Measurements from ENCODE around the gene NLGN1. TPM values are rescaled to one million over a fixed set of nuclear protein-coding genes. Genes with fewer than 3 reads are reported as not detected.

Gene NLGN1
- total and polyA plus RNA-seq, 12 donors: 0.88 to 19.9 (median 12.6) TPM

DNA sequence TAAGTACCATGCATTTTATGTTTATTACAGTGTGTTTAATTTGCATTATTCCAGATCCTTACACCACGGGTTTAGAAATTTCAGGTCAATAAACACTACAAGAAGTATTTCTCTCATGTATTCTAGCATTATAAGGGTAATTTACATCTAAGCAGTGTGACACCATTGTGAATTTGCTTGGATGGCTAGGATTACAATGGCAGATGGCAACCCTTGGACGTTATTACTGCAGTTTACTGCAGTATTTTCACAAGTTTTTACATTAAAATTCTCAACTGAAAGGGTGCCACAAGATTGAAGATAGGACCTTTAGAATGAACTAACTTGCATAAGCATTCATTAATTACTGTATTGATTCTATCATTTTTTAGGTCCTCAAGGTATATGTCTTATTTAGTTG is 538.8 kb downstream of the NLGN1 start:
- no peaks in the 10 kb centered on the region for H3K4me1 ChIP-seq
- DNase-seq: no peak
- TF ChIP-seq, protein P1, sequence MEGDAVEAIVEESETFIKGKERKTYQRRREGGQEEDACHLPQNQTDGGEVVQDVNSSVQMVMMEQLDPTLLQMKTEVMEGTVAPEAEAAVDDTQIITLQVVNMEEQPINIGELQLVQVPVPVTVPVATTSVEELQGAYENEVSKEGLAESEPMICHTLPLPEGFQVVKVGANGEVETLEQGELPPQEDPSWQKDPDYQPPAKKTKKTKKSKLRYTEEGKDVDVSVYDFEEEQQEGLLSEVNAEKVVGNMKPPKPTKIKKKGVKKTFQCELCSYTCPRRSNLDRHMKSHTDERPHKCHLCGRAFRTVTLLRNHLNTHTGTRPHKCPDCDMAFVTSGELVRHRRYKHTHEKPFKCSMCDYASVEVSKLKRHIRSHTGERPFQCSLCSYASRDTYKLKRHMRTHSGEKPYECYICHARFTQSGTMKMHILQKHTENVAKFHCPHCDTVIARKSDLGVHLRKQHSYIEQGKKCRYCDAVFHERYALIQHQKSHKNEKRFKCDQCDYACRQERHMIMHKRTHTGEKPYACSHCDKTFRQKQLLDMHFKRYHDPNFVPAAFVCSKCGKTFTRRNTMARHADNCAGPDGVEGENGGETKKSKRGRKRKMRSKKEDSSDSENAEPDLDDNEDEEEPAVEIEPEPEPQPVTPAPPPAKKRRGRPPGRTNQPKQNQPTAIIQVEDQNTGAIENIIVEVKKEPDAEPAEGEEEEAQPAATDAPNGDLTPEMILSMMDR (IDR thresholded peaks at IDR 0.05): no peak
- H3K27ac ChIP-seq: no peak overlapping the region
- H3K9me3 ChIP-seq: no peaks in the 10 kb centered on the region
- no peak for ATAC-seq
- no peak overlapping the region for H3K4me3 ChIP-seq
- 64 to 83% methylated on average over 2 of the region's 2 CpGs for WGBS, 2 donors
- intact Hi-C loops (cut with DNase I): no loop called here
- H3K36me3 ChIP-seq: no peaks in the 10 kb centered on the region
- no peaks in the 10 kb centered on the region for H3K27me3 ChIP-seq

DNA sequence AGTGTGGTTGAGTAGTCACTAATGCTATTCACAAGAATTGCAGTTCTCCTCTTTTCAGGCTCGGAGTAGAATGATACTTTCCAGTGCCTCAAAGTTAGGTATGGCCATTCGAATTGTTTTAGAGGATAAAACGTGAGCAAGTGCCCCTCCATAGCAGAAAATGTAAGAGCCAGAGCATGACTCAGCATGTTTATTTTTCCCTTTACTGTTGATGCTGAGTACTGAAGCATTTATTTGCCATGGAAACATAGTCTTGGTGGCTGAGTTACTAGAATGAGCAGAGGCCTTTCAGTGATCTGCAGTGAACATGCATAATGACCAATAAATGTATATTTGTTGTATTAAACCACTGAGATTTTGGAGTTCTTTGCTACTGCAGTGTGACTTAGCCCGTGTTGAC is 540.6 kb downstream of the NLGN1 start:
- no peak overlapping the region for H3K4me3 ChIP-seq
- intact Hi-C loops (cut with DNase I): no loop called here
- H3K9me3 ChIP-seq: no peaks in the 10 kb centered on the region
- H3K4me1 ChIP-seq: no peaks in the 10 kb centered on the region
- H3K27ac ChIP-seq: no peak overlapping the region
- H3K36me3 ChIP-seq: no peaks in the 10 kb centered on the region
- TF ChIP-seq, protein P1 (IDR thresholded peaks at IDR 0.05): no peak
- ATAC-seq: no peak
- no peak for DNase-seq
- 56 to 65% methylated on average over 4 of the region's 4 CpGs for WGBS, 2 donors
- no peaks in the 10 kb centered on the region for H3K27me3 ChIP-seq

DNA sequence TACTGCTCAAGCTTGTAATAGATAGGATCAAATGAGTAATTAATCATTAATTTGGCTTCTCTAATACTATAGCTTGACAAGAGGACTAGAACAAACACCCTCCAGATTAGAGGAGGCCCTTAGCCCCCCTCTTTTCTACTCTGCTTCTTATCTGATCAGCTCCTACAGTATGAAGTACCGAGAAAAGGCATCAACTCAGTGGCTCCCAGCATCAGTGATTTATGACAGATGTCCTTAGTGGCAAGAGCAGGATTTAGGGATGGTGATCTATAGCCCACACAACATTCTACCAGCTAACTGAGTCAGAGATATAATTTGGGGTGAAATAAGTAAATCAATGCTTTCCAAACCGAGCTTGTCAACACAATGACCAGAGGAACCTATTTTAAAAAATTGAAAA is 541.1 kb downstream of the NLGN1 start:
- Histone ChIP-seq H3K4me1 (no peaks in the 10 kb centered on the region), H3K27ac (no peak overlapping the region), H3K27me3 (no peaks in the 10 kb centered on the region), H3K9me3 (no peaks in the 10 kb centered on the region), H3K36me3 (no peaks in the 10 kb centered on the region), H3K4me3 (no peak overlapping the region)
- DNase-seq (no peak), ATAC-seq (no peak)
- intact Hi-C loops (cut with DNase I): no loop called here
- TF ChIP-seq, protein P1 (IDR thresholded peaks at IDR 0.05): no peak
- 62 to 81% methylated on average over 2 of the region's 2 CpGs for WGBS, 2 donors

DNA sequence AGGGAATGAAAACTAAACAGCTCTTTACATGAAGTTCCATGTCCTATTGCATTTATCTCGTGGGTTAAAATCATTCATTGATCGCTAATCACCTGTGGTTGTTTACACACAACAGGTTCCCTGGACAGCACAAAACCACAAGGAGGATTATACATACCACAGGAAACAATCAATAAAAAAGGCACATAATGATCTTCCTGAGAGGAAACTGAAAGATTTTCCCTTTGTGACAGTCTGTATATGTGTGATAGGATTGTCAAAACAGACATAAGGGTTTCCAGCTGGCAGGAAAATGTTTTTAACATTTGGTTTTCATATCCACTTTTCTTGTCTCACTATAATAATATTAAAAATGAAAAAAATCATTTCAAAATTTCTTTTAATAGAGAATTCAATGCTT is 541.8 kb downstream of the NLGN1 start:
- 71 to 77% methylated on average over 2 of the region's 2 CpGs for WGBS, 2 donors

More for the DNA sequence above, 541.8 kb downstream of the NLGN1 start:
- ATAC-seq (no peak), DNase-seq (no peak)
- Histone ChIP-seq H3K36me3 (no peaks in the 10 kb centered on the region), H3K4me1 (no peaks in the 10 kb centered on the region), H3K27me3 (no peaks in the 10 kb centered on the region), H3K27ac (no peak overlapping the region), H3K4me3 (no peak overlapping the region), H3K9me3 (no peaks in the 10 kb centered on the region)
- intact Hi-C loops (cut with DNase I): no loop called here
- TF ChIP-seq, protein P1 (IDR thresholded peaks at IDR 0.05): no peak

All from heart right ventricle (tissue), 16 donors.